MM.1S (cell line): ENCODE data around the gene CCDC136.

ENCODE experiments used
- EZH2 ChIP-seq: fragments of 300-600 bp; sonication (generic); optimal IDR thresholded peaks from 2 replicates; pipeline ENCODE3; 2017; ENCODE audit warnings: low read depth, mild to moderate bottlenecking, antibody characterized with exemption, low read length, mixed read lengths
- TF ChIP-seq, protein P1 (sequence below): fragments of 300-600 bp; sonication (generic); IDR thresholded peaks from 2 replicates; pipeline ENCODE4 v1.5.1; 2016; ENCODE audit warnings: antibody characterized with exemption, low read length, mixed read lengths

DNA sequence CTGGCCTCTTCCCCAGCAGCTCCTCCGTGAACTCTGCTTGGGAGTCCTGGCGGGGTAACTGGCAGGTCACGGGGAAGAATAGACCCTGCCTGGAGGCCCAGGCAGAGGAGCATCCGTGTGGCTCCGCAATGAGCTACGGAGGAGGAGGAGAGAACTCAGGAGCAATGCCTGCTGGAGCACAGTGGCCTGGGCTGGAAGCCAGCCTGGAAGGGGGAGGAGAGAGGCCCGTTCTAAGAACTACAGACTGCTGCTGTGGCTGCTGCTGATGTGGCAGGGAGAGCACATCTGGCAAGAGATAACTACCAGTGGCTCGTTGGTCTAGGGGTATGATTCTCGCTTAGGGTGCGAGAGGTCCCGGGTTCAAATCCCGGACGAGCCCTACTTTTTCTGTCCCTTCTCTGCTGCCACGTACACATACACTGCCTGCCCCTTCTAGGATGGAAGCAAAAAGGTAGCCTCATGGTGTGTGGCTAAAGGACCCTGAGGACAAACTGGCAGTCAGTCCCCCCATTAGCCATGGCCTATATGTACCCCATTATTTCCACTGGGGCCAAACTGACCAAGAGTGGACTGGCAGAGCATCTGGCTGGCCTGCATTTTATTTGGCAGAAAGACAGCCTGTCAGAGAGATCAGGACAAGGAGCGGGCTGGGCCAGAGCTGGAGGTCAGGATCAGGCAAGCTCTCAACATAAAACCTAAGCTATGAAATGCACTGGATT lies 8.5 kb upstream of the CCDC136 start:
- TF ChIP-seq, protein P1, sequence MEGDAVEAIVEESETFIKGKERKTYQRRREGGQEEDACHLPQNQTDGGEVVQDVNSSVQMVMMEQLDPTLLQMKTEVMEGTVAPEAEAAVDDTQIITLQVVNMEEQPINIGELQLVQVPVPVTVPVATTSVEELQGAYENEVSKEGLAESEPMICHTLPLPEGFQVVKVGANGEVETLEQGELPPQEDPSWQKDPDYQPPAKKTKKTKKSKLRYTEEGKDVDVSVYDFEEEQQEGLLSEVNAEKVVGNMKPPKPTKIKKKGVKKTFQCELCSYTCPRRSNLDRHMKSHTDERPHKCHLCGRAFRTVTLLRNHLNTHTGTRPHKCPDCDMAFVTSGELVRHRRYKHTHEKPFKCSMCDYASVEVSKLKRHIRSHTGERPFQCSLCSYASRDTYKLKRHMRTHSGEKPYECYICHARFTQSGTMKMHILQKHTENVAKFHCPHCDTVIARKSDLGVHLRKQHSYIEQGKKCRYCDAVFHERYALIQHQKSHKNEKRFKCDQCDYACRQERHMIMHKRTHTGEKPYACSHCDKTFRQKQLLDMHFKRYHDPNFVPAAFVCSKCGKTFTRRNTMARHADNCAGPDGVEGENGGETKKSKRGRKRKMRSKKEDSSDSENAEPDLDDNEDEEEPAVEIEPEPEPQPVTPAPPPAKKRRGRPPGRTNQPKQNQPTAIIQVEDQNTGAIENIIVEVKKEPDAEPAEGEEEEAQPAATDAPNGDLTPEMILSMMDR, result no peak
- no peak for TF ChIP-seq EZH2
